ENCODE results near the gene PTGR2. TPM values are rescaled to one million over a fixed set of nuclear protein-coding genes. Genes with fewer than 3 reads are reported as not detected.

Gene PTGR2
- total RNA-seq, 1 experiment from 2014 or later, result 14.2 TPM

DNA sequence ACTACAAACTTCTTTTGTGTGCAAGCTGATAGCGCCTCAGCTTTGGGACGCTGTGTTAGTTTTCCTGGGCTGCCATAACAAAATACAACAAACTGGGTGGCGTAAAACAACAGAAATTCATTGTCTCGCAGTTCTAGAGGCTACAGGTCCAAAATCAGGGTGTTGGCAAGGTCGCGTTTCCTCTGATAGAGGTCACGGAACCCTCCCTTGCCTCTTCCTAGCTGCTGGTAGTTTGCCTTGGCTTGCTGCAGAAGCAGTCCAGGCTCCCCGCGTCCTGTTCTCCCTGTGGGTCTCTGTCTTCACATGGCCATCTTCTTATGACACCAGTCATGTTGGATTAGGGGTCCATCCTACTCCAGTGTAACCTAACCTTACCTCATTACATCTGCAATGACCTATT is 32.8 kb upstream of the PTGR2 start:
- Mint-ChIP-seq H3K9me3 (ENCODE audit: unreplicated experiment) (no peaks in the 10 kb centered on the region), H3K27ac (ENCODE audit: unreplicated experiment) (no peak overlapping the region), H3K4me3 (ENCODE audit: unreplicated experiment) (no peak overlapping the region), H3K27me3 (ENCODE audit: insufficient read depth, unreplicated experiment) (no peaks in the 10 kb centered on the region), H3K4me1 (ENCODE audit: low read depth, unreplicated experiment) (peaks cover 8% of the 10 kb centered on the region), H3K36me3 (ENCODE audit: insufficient read depth, unreplicated experiment) (peaks cover 6% of the 10 kb centered on the region)
- CTCF ChIA-PET, result interaction anchor here (0.6 kb wide), 1 partner anchor 20 kb away, joined by 3 read pairs; no protein-coding TSS in a partner anchor
- Histone ChIP-seq H3K9me3 (no peaks in the 10 kb centered on the region), H3K4me3 (ENCODE audit: low read depth, low read length) (no peak overlapping the region), H3K27me3 (replicated peaks; ENCODE audit: control insufficient read depth, insufficient read depth, low read length) (no peaks in the 10 kb centered on the region), H3K4me1 (no peaks in the 10 kb centered on the region), H3K36me3 (ENCODE audit: control insufficient read depth, insufficient read depth, low read length) (no peaks in the 10 kb centered on the region)
- no TSS peak for BruUV-seq (replicated peaks)
- no peak for DNase-seq
- intact Hi-C loops (cut with micrococcal nuclease; ENCODE audit: unreplicated experiment), result no loop called here
- TF ChIP-seq, protein P1, sequence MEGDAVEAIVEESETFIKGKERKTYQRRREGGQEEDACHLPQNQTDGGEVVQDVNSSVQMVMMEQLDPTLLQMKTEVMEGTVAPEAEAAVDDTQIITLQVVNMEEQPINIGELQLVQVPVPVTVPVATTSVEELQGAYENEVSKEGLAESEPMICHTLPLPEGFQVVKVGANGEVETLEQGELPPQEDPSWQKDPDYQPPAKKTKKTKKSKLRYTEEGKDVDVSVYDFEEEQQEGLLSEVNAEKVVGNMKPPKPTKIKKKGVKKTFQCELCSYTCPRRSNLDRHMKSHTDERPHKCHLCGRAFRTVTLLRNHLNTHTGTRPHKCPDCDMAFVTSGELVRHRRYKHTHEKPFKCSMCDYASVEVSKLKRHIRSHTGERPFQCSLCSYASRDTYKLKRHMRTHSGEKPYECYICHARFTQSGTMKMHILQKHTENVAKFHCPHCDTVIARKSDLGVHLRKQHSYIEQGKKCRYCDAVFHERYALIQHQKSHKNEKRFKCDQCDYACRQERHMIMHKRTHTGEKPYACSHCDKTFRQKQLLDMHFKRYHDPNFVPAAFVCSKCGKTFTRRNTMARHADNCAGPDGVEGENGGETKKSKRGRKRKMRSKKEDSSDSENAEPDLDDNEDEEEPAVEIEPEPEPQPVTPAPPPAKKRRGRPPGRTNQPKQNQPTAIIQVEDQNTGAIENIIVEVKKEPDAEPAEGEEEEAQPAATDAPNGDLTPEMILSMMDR (IDR thresholded peaks at IDR 0.05; ENCODE audit: insufficient read depth in 1 of 2, low read depth in 1 of 2, low read length in 1 of 2, severe bottlenecking in 1 of 2, unreplicated experiment in 1 of 2), result no peak
- POLR2A ChIA-PET, result no interaction called here

DNA sequence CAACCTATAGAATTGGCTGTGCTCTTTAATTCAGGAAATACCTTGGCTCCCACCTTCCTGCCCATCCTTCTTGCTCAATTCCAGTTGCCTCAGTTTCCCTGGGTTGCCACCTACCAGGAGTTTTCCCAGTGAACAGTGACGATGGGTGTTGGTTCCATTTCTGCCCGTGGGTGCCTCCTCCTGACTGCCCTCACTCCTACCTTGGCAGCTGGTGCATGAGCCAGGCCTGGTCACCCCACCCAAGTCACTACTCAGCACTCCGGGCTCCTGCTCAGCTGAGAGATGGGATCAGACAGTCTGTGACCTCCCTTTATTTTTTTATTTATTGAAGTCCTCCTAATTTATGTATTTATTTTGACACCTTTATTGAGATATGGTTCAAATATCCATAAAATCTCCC is 31.0 kb upstream of the PTGR2 start:
- intact Hi-C loops (cut with micrococcal nuclease; ENCODE audit: unreplicated experiment), result no loop called here
- no peaks in the 10 kb centered on the region for H3K36me3 ChIP-seq (ENCODE audit: control insufficient read depth, insufficient read depth, low read length)
- TF ChIP-seq, protein P1 (IDR thresholded peaks at IDR 0.05; ENCODE audit: insufficient read depth in 1 of 2, low read depth in 1 of 2, low read length in 1 of 2, severe bottlenecking in 1 of 2, unreplicated experiment in 1 of 2), result no peak
- Mint-ChIP-seq H3K4me3 (ENCODE audit: unreplicated experiment) (no peak overlapping the region), H3K27ac (ENCODE audit: unreplicated experiment) (peak overlapping the region; percentile 45), H3K27me3 (ENCODE audit: insufficient read depth, unreplicated experiment) (no peaks in the 10 kb centered on the region), H3K36me3 (ENCODE audit: insufficient read depth, unreplicated experiment) (peaks cover 6% of the 10 kb centered on the region), H3K9me3 (ENCODE audit: unreplicated experiment) (no peaks in the 10 kb centered on the region), H3K4me1 (ENCODE audit: low read depth, unreplicated experiment) (peaks cover 8% of the 10 kb centered on the region)
- CTCF ChIA-PET, result no interaction called here
- no peaks in the 10 kb centered on the region for H3K27me3 ChIP-seq (replicated peaks; ENCODE audit: control insufficient read depth, insufficient read depth, low read length)
- DNase-seq, result no peak
- H3K4me3 ChIP-seq (ENCODE audit: low read depth, low read length), result no peak overlapping the region
- POLR2A ChIA-PET, result no interaction called here
- peaks cover 4% of the 10 kb centered on the region; the same call in 1 of the 2 replicates for H3K4me1 ChIP-seq
- no peaks in the 10 kb centered on the region for H3K9me3 ChIP-seq
- no TSS peak for BruUV-seq (replicated peaks)

DNA sequence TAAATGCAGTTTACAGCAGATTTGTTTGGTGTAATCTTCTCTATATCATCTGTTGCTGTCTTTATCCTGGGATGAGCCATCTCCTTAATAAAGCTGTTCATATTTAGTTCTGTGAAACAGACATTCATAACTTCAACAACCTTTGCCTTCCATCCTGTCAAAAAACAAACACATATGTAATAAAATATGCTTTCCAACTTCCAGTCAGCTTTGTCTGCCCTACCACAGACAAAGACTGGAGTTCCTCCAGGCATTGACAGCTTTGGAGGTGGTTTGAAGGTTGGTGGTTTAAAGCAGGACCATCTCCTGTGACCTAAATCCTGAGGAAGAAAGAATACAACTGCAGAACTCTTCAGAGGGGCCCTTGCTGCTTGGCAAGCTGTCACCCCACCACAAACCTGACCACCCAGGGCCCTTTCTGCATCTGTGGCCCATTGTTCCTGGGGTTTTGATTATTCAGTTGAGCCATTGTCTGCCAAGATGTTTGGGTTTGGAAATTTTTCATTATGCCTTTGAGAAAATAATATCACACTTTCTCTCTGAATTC is 28.2 kb upstream of the PTGR2 start:
- DNase-seq, result no peak
- H3K36me3 Mint-ChIP-seq (ENCODE audit: insufficient read depth, unreplicated experiment), result peaks cover 6% of the 10 kb centered on the region
- no peaks in the 10 kb centered on the region for H3K27me3 Mint-ChIP-seq (ENCODE audit: insufficient read depth, unreplicated experiment)
- H3K9me3 Mint-ChIP-seq (ENCODE audit: unreplicated experiment), result no peaks in the 10 kb centered on the region
- Histone ChIP-seq H3K9me3 (no peaks in the 10 kb centered on the region), H3K4me3 (ENCODE audit: low read depth, low read length) (no peak overlapping the region), H3K27me3 (replicated peaks; ENCODE audit: control insufficient read depth, insufficient read depth, low read length) (no peaks in the 10 kb centered on the region), H3K4me1 (peaks cover 4% of the 10 kb centered on the region; the same call in 1 of the 2 replicates), H3K36me3 (ENCODE audit: control insufficient read depth, insufficient read depth, low read length) (no peaks in the 10 kb centered on the region)
- no TSS peak for BruUV-seq (replicated peaks)
- H3K27ac Mint-ChIP-seq (ENCODE audit: unreplicated experiment), result no peak overlapping the region
- ChIA-PET CTCF (interaction anchor here (0.9 to 1.3 kb wide), 2 partner anchors 28 to 94 kb away, joined by 3 to 4 read pairs; partner anchors contain the start of gene PTGR2), POLR2A (interaction anchor here (0.6 kb wide), 1 partner anchor 39 kb away, joined by 3 read pairs; no protein-coding TSS in a partner anchor)
- TF ChIP-seq, protein P1 (IDR thresholded peaks at IDR 0.05; ENCODE audit: insufficient read depth in 1 of 2, low read depth in 1 of 2, low read length in 1 of 2, severe bottlenecking in 1 of 2, unreplicated experiment in 1 of 2), result no peak
- intact Hi-C loops (cut with micrococcal nuclease; ENCODE audit: unreplicated experiment), result no loop called here
- H3K4me1 Mint-ChIP-seq (ENCODE audit: low read depth, unreplicated experiment), result peaks cover 8% of the 10 kb centered on the region
- H3K4me3 Mint-ChIP-seq (ENCODE audit: unreplicated experiment), result no peak overlapping the region

All from Caco-2 (cell line).